Measurements from ENCODE around the gene CENPQ.
"Not testable (repeated sequence)": the region's sequence is repeated elsewhere in the genome, so short reads cannot be mapped to it uniquely, and the experiment has no call there.

The CENPQ gene, protein sequence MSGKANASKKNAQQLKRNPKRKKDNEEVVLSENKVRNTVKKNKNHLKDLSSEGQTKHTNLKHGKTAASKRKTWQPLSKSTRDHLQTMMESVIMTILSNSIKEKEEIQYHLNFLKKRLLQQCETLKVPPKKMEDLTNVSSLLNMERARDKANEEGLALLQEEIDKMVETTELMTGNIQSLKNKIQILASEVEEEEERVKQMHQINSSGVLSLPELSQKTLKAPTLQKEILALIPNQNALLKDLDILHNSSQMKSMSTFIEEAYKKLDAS

GRCh38 chr6:49462927-49463611 lies at the start of gene CENPQ, which contains the start of gene MMUT:
CENPQ (plus strand) TSS chr6:49463370; CDS start chr6:49470177, 6,807 bp downstream.
MMUT (minus strand) TSS chr6:49463253; CDS start chr6:49459466, 3,787 bp downstream.
- peak; percentile 75 to 84 (median 76) for DNase-seq

- no peak for DNase-seq
Observed at GRCh38 chr6:49415358-49415757, 47.8 kb upstream of the CENPQ start.

DNA sequence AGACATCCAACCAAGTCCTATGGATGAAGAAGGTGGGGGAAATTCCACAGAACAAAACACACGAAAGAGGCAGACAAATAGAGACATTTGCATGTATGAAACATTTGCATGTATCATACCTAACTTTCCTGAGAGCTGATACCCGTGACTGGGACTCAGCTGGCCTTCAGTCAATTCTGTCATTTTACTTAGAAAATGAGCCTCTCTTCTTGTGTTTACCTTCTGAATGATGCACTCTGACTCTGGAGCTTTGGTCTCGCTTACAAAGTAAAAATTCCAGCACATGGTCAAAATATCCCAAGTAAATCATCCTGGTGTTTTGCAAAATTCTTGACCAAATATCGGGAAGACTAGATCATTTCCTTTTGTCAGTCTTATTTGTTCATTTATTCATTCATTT lies 47.0 kb upstream of the CENPQ start:
- DNase-seq: no peak

DNA sequence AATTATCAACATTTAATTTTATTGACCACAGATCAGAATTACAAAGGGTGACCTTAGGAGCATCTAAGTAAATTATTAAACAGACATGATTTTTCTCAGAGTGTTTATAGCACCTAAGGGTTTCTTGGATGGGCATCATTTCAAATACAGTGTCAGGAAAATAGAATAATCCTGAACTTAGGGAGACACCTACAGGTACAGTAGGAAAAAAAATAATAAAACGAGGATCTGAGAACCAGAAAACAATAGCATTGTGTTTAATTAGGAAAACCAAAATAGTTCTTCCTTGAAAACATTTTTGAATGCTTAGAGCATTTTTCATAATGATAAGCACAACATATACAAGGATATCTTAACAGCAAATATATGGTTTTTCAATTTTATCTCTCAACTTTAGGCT lies 39.4 kb upstream of the CENPQ start:
- DNase-seq: no peak

GRCh38 chr6:49430187-49430586 lies 33.0 kb upstream of the CENPQ start:
- no peak for DNase-seq

DNA sequence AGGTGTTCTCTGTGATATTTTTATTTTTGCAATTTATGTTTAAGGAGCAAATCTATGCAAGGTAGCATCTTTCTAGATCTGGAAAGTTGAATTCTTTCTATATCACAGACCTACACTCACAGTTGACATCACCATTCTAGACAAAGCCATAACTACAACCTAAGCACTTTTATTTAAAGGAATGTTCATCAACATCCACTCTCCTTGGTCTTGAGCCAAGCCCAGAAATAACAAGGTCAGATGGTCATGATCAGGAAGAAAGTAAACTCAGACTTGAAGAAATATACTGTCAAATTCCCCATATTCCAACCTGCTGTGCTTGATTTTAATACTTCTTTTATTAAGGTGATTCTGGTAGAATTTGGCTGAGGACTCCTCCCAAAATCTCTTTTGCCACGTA lies 32.3 kb upstream of the CENPQ start:
- no peak for DNase-seq

DNA sequence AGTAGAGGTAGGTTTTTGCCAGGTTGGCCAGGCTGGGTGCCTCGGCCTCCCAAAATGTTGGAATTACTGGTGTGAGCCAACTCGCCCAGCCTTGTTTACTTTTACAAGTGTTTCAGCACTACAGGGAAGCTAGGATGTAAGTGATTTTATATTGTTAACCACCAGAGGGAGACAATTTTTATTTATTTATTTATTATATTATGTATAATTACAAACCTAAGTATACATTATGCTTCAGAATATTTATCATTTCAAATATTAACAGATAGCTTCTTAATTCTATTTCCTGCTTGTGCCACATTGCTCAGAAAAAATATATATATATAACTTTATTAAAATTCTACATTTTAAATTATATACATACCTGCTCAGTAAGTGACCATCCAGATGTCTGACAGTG lies 9.9 kb upstream of the CENPQ start:
- DNase-seq: no peak

- DNase-seq: no peak
Observed at GRCh38 chr6:49454787-49455709, 8.1 kb upstream of the CENPQ start.

GRCh38 chr6:49457771-49458170 lies 5.4 kb upstream of the CENPQ start:
- DNase-seq: no peak

DNA sequence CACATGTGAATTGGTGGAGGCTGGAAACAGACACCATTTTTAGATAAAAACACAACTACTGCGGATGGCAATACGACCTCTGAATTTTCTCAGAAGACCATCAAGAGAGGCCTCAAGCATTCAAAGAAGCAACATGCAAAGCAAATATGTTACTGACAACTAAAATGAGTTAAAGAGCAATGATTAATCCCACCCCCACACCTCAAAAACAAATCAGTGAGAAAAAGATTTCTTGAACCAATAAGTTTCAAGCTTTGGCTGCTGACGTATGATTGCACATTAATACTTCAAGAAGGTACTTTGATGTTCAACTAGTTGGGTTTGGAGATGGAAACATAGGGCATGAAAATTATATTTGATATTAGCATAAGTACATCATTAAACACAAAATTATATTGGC lies 1.1 kb upstream of the CENPQ start:
- no peak for DNase-seq

DNA sequence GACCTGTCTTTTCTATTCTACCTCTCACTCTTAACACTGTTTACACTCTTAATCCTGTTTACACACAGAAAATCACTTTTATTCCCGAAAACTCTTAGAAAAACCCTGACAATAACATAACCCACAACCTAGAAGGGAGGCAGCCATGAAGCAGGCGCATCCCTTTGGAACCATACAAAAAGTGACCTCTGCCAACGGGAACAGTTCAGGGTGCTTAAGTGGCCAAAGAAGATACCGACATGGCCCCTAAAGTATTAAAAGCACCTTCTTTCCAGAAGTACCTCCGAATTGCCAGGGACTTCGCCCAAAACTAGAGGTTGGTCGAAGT lies 607 bp upstream of the CENPQ start:
- DNase-seq: no peak

DNA sequence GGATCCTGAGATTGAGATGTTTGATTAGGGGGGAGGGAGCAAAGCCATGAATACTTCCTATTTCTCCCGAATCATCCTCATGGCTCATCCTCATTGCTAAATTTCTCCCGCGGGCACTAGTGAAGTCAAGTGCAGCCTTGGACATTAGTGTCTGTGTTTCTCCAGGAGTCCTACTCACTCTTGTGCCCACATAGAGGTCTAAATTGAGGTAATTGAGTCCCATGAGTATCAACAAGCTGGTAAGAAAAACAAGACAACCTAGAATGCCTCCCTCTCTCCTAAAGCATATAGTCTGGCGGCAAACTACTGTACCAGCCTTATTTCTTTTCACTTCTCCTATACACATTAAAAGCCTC lies 420 bp downstream of the CENPQ start:
- no peak for DNase-seq

GRCh38 chr6:49464691-49465090 lies 1.5 kb downstream of the CENPQ start:
- no peak for DNase-seq

DNA sequence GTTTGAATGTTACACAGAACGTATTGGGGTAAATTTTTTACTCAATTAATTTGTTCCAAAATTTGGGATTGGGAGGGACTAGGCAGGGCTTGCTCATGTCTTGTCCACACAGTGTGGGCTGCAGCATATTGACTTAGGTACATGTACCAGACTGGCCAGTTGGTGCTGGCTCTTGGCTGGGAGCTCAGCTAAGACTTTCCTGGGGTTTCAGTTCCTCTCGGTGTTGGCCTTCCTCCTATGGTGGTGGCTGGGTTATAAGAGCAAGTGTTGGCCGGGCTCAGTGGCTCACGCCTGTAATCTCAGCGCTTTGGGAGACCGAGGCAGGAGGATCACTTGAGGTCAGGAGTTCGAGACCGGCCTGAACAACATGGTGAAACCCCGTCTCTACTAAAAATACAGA lies 4.9 kb downstream of the CENPQ start:
- DNase-seq: no peak

DNA sequence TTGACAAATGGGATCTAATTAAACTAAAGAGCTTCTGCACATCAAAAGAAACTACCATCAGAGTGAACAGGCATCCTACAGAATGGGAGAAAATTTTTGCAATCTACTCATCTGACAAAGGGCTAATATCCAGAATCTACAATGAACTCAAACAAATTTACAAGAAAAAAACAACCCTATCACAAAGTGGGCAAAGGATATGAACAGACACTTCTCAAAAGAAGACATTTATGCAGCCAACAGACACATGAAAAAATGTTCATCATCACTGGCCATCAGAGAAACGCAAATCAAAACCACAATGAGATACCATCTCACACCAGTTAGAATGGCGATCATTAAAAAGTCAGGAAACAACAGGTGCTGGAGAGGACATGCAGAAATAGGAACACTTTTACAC lies 13.4 kb downstream of the CENPQ start:
- not testable (repeated sequence) for DNase-seq

GRCh38 chr6:49479308-49479970 lies 16.3 kb downstream of the CENPQ start:
- DNase-seq: no peak

GRCh38 chr6:49481846-49482245 lies 18.7 kb downstream of the CENPQ start:
- not testable (repeated sequence) for DNase-seq

- not testable (repeated sequence) for DNase-seq
Observed at GRCh38 chr6:49483380-49483779, 20.2 kb downstream of the CENPQ start.

DNA sequence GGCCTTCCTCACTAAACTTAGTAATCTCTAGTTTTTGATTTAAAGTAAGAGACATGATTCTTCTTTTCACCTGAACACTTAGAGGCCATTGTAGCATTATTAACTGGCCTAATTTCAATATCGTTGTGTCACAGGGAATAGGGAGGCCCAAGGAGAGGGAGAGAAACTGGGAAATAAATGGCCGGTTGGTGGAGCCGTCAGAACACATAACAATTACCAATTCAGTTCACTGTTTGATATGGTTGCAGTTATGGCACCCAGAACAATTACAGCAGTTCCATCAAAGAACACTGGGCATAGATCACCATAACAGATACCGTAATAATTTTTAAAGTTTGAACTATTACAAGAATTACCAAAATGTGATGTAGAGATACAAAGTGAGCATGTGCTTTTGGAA lies 27.5 kb downstream of the CENPQ start:
- no peak for DNase-seq

DNA sequence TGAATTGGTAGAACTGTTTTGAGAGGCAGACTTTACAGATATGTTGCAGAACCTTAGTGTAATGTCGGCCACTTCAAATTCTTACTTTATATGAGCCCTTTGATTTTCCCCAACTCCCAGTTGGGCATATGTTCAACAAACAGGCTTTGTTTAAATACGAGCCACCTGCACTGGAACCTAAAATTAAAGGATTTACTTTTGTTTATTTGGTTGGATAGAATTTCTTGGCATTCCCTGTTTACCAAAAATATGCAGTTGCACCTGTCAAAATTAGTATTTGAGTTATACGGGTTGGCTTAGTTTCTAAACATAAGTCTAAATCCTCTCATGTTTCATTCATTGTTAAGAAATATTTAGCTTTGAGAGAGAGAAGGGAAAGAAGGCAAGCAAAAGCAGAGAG lies 34.1 kb downstream of the CENPQ start:
- no peak for DNase-seq

GRCh38 chr6:49499126-49499525 lies 36.0 kb downstream of the CENPQ start:
- DNase-seq: no peak

DNA sequence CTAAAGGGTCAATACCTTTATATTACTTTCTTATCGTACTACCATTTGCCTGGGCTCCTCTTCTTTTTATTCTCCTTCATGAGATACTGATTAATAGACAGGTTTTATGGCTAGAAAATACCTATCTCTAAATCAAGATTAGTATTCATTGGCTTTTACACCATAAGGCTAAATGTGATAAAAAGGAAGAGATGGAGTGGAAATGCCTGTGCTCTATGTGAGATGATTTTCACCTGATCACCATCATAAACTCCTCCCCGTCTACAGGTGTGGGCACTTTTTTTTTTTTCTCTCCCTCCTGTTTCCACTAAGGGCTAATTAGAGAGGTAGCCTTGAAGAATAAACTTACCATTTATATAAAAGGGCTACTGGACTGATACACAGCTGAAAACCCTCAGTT lies 36.5 kb downstream of the CENPQ start, which contains the start of gene GLYATL3:
Gene GLYATL3, plus strand, starts transcription at position 301 of the 400 bp plus-strand sequence. CDS start 12,068 bp downstream, outside the sequence.
- no peak for DNase-seq

DNA sequence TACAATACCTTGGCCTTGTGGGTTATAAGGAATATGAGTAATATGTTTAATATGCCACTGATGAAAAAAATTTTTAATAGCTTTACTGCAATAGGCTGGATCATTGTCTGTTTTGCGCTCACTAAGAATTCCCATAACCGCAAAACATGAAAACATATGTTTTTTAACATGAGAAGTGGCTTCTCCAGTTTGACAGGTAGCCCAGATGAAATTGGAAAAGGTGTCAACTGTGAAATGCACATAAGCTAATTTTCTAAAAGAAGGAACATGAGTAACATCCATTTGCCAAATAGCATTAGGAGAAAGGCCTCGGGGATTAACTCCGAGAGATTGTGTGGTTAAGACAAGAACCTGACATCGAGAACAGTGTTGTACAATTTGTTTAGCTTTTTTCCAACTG lies 41.5 kb downstream of the CENPQ start:
- DNase-seq: no peak
